A673 (cell line): ENCODE data around the gene ZNF716. TPM values are rescaled to one million over a fixed set of nuclear protein-coding genes. Genes with fewer than 3 reads are reported as not detected.

ENCODE experiments used
- BruUV-seq: library from RNA; stranded (reverse); fragments of 400-500 nt; replicated peaks from 2 replicates; lab custom pipeline; 2021; lab: Mats Ljungman, UMichigan
- CTCF ChIA-PET: fragments of 300-600 bp; sonication (Branson Sonifier 250); formaldehyde crosslinking; loops from one replicate; lab custom pipeline; 2022; ENCODE audit warnings: antibody characterized with exemption; lab: Charles Lee
- POLR2A ChIA-PET: fragments of 300-600 bp; sonication (Branson Sonifier 250); formaldehyde crosslinking; loops from one replicate; lab custom pipeline; 2022; ENCODE audit warnings: antibody characterized with exemption; ENCODE audit not compliant: low non-redundant PET; lab: Charles Lee
- DNase-seq: peaks from one replicate; pipeline ENCODE4 v3.0.0-alpha.2; 2015; ENCODE audit warnings: low spot score
- H3K27ac ChIP-seq: fragments of 200-600 bp; sonication (generic); 2 replicates; pipeline ENCODE4 v1.5.1; 2016; ENCODE audit warnings: mixed run types, low read depth, mild to moderate bottlenecking, mixed read lengths, antibody characterized with exemption, low read length; ENCODE audit not compliant: poor library complexity, severe bottlenecking
- H3K27me3 ChIP-seq: fragments of 200-600 bp; sonication (generic); replicated peaks from 2 replicates; pipeline ENCODE4 v1.6.1; 2017; ENCODE audit warnings: mixed run types, low read depth, mild to moderate bottlenecking, mixed read lengths, antibody characterized with exemption, low read length; ENCODE audit not compliant: insufficient read depth, poor library complexity
- H3K36me3 ChIP-seq: fragments of 200-600 bp; sonication (generic); 2 replicates; pipeline ENCODE4 v1.6.1; 2016; ENCODE audit warnings: mixed run types, mild to moderate bottlenecking, mixed read lengths, antibody characterized with exemption, low read length; ENCODE audit not compliant: insufficient read depth, poor library complexity, severe bottlenecking
- H3K4me1 ChIP-seq: fragments of 200-600 bp; sonication (generic); 2 replicates; pipeline ENCODE4 v1.6.1; 2017; ENCODE audit warnings: mixed run types, mild to moderate bottlenecking, mixed read lengths, antibody characterized with exemption, low read length; ENCODE audit not compliant: insufficient read depth, poor library complexity, severe bottlenecking
- H3K4me3 ChIP-seq: fragments of 200-600 bp; sonication (generic); 2 replicates; pipeline ENCODE4 v1.5.1; 2016; ENCODE audit warnings: low read depth, mixed run types, mild to moderate bottlenecking, mixed read lengths, low read length; ENCODE audit not compliant: poor library complexity, severe bottlenecking
- H3K9me3 ChIP-seq: fragments of 200-600 bp; sonication (generic); 2 replicates; pipeline ENCODE4 v1.6.1; 2016; ENCODE audit warnings: mixed run types, low read depth, mild to moderate bottlenecking, mixed read lengths, antibody characterized with exemption, low read length; ENCODE audit not compliant: poor library complexity, severe bottlenecking
- CTCF ChIP-seq: fragments of 300-800, 200-600 bp; sonication (generic); conservative IDR thresholded peaks from 2 replicates; pipeline ENCODE4 v1.5.1; 2017; ENCODE audit warnings: low read depth, mild to moderate bottlenecking, antibody characterized with exemption, low read length, moderate library complexity, mixed read lengths
- EZH2 ChIP-seq: fragments of 200-600 bp; sonication (generic); IDR thresholded peaks from 2 replicates; pipeline ENCODE4 v1.6.1; 2017; ENCODE audit warnings: borderline replicate concordance, low read depth, mild to moderate bottlenecking, mixed read lengths, antibody characterized with exemption, low read length; ENCODE audit not compliant: poor library complexity, severe bottlenecking
- intact Hi-C: fragments of 100-400 bp; cut with micrococcal nuclease; formaldehyde crosslinking; loops from one replicate; pipeline ENCODE4 v1.10.0; 2022; ENCODE audit not compliant: unreplicated experiment
- total RNA-seq: library from RNA; stranded (reverse); gene quantifications from 2 replicates; pipeline ENCODE4 v1.2.3, GENCODE V29; 2021

Gene ZNF716
- total RNA-seq, 1 experiment from 2014 or later, result not detected

DNA sequence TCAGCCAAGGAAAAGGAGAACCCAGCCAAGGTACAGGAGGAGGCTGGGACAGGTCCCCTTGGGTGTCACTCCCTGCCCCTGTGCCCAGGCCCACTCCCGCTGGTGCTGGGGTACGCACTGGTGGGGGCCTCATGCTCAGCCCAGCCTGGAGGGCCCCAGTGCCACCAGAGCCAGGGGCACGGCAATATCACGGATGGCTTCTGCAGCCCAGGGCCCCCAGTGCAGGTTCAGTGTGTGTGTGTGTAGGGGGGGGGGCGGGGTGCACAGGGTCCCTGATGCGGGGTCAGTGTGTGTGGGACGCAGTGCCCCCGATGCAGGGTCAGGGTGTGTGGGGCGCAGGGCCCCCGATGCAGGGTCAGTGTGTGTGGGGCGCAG is 23.4 kb upstream of the ZNF716 start:
- Histone ChIP-seq H3K27ac (no peak overlapping the region), H3K4me3 (no peak overlapping the region), H3K36me3 (no peaks in the 10 kb centered on the region), H3K4me1 (no peaks in the 10 kb centered on the region), H3K9me3 (peaks cover 24% of the 10 kb centered on the region), H3K27me3 (no peaks in the 10 kb centered on the region)
- ChIA-PET POLR2A (no interaction called here), CTCF (no interaction called here)
- TF ChIP-seq EZH2, result no peak
- no peak for DNase-seq
- no TSS peak for BruUV-seq
- intact Hi-C loops, result no loop called here

DNA sequence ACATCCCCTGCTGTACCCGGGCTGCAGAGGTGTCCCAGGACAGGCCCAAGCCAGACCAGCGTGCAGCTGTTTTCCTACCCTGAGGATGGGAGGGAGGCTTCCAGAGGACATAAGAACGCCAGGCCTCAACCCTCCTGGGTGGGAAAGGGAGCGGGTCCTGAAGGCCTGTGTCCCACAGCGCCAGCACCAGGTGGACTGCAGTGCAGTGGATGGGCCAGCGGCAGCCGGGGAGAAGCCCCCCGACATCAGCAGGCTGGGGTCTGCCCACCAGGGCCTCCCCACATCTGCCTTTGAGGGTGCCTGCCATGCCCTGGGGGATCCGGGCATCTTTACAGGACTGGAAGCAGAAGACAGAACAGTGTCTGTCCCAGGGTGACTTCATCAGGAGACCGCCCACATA is 22.8 kb upstream of the ZNF716 start:
- TF ChIP-seq EZH2 (no peak), CTCF (no peak)
- Histone ChIP-seq H3K4me3 (no peak overlapping the region), H3K27me3 (no peaks in the 10 kb centered on the region), H3K27ac (no peak overlapping the region), H3K4me1 (no peaks in the 10 kb centered on the region), H3K9me3 (peaks cover 28% of the 10 kb centered on the region), H3K36me3 (no peaks in the 10 kb centered on the region)
- ChIA-PET CTCF (no interaction called here), POLR2A (no interaction called here)
- DNase-seq, result no peak
- intact Hi-C loops, result no loop called here
- BruUV-seq, result no TSS peak

DNA sequence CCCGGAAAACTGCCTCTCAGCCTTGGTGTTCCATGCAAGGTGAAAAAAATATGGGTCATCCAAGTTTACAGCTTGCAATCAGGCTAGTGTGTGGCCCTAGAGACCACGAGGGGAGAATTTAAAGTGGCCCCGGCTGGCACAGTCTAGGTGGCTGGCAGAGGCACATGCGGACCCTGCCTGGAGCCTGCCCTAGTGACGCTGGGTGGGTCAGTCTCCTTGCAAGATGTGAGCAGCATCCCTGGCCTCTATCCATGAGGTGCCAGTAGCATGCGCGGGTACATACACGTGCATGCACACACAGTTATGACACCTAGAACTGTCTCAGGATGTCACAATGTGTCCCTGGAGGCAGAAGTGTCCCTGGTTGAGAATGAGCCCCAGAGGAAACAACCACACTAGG is 22.4 kb upstream of the ZNF716 start:
- Histone ChIP-seq H3K4me3 (no peak overlapping the region), H3K27ac (no peak overlapping the region), H3K27me3 (no peaks in the 10 kb centered on the region), H3K36me3 (no peaks in the 10 kb centered on the region), H3K4me1 (no peaks in the 10 kb centered on the region), H3K9me3 (peaks cover 32% of the 10 kb centered on the region)
- ChIA-PET CTCF (no interaction called here), POLR2A (no interaction called here)
- TF ChIP-seq CTCF, result no peak
- no peak for TF ChIP-seq EZH2
- DNase-seq, result no peak
- no TSS peak for BruUV-seq
- intact Hi-C loops, result no loop called here

GRCh38 chr7:57432583-57432982 is 17.4 kb upstream of the ZNF716 start:
- TF ChIP-seq EZH2 (no peak), CTCF (no peak)
- DNase-seq, result no peak
- no peaks in the 10 kb centered on the region for H3K4me1 ChIP-seq
- H3K9me3 ChIP-seq, result peaks cover 14% of the 10 kb centered on the region
- no peaks in the 10 kb centered on the region for H3K27me3 ChIP-seq
- H3K27ac ChIP-seq, result no peak overlapping the region
- no TSS peak for BruUV-seq
- ChIA-PET POLR2A (no interaction called here), CTCF (no interaction called here)
- intact Hi-C loops, result no loop called here
- no peak overlapping the region for H3K4me3 ChIP-seq
- no peaks in the 10 kb centered on the region for H3K36me3 ChIP-seq
